GM10266 (cell line): ENCODE measurements around the gene RNF223.
"Not testable (repeated sequence)": the region's sequence is repeated elsewhere in the genome, so short reads cannot be mapped to it uniquely, and the experiment has no call there.

Experiments used
- DNase-seq: peaks from one replicate; pipeline ENCODE4 v3.0.0; 2012; ENCODE audit errors: extremely low spot score
- CTCF ChIP-seq: IDR thresholded peaks from 2 replicates; pipeline ENCODE4 v1.5.1; 2012; ENCODE audit warnings: mild to moderate bottlenecking, low read depth; ENCODE audit not compliant: control insufficient read depth, insufficient read depth; ENCODE audit errors: missing control alignments

Gene RNF223

DNA sequence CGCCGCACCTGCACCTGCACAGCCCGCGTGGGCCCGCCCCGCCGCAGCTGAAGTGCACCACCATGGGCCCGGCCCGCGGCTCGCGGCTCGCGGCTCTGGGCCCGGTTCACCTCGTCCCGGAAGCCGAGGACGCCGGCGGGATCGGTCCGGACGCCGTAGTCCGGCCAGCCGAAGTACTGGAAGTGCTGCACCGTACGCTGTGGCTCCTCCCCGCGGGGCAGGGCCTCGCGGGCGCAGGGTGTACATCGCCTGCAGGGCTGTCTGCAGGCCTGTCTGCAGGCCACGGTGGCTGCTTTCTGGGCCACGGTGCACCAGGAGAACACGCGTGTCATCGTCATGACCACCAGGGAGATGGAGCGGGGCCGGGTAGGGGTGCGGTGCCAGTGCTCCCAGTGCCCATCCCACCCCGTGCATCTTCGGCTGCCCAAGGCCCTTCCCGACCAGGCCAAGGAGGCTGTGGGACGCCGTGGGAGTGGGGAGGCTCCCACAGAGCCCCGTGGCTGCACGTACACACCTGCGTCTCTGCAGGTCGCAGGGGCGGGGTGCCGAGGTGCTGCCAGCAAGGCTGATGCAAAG is 6.7 kb downstream of the RNF223 start:
- DNase-seq = no peak
- TF ChIP-seq CTCF = no peak

DNA sequence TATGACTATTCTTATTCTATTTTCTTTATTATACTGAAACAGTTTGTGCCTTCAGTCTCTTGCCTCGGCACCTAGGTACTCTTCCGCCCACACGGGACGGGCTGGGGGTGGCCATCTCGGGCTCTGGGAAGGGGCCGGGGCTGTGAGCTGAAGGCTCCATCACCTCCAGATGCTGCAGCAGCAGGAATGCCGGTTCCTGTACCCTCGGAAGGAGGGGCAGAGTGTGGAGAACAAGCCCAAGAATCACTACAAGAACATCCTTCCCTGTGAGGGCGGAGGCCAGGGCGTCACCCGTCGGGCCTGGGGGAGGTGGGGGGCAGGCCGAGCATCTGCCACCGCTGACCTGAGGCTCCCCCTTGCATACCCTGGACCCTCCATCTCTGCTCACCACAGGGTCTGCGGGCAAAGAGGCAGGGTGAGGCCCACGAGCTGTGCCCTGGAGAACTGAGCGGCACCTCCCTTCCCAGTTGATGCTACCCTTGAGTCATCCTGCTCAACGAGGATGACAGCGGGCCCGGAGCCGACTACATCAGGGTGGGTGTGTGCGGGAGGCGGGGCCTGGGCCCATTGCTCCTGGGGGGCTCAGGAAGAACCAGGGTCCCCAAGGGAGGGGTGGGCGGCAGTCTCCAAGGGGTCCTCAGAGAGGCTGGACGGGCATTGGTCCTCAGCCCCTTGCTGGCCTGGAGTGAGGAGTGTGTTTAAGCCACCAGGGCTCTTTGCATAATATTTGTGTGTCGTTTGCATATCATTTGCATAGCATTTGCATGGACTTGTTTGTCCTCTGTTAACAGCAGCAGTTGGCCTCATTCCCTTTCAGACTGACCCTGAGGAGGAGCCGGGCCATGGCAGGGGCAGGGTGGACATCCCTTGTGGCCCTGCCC is 7.5 kb downstream of the RNF223 start:
- DNase-seq = no peak
- TF ChIP-seq CTCF = no peak

DNA sequence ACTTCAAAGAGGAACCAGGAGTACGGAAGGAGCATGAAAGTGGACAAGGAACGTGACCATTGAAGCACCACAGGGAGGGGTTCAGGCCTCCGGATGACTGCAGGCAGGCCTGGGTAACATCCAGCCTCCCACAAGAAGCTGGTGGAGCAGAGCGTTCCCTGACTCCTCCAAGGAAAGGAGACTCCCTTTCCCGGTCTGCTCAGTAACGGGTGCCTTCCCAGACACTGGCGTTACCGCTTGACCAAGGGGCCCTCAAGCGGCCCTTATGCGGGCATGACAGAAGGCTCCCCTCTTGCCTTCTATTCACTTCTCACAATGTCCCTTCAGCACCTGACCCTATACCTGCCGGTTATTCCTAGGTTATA is 8.2 kb downstream of the RNF223 start:
- DNase-seq = not testable (repeated sequence)

- no peak for TF ChIP-seq CTCF
- no peak for DNase-seq
Measured at GRCh38 chr1:1065265-1065939, 8.7 kb downstream of the RNF223 start.

- TF ChIP-seq CTCF = peak; percentile 94
- peak; percentile 96 for DNase-seq
Measured at GRCh38 chr1:1063945-1064831, 9.9 kb downstream of the RNF223 start.

- TF ChIP-seq CTCF = no peak
- no peak for DNase-seq
Measured at GRCh38 chr1:1063261-1063944, 10.7 kb downstream of the RNF223 start.
